ENCODE data around the gene DDTL.
"Not testable (repeated sequence)": the region's sequence is repeated elsewhere in the genome, so short reads cannot be mapped to it uniquely, and the experiment has no call there.

DNA sequence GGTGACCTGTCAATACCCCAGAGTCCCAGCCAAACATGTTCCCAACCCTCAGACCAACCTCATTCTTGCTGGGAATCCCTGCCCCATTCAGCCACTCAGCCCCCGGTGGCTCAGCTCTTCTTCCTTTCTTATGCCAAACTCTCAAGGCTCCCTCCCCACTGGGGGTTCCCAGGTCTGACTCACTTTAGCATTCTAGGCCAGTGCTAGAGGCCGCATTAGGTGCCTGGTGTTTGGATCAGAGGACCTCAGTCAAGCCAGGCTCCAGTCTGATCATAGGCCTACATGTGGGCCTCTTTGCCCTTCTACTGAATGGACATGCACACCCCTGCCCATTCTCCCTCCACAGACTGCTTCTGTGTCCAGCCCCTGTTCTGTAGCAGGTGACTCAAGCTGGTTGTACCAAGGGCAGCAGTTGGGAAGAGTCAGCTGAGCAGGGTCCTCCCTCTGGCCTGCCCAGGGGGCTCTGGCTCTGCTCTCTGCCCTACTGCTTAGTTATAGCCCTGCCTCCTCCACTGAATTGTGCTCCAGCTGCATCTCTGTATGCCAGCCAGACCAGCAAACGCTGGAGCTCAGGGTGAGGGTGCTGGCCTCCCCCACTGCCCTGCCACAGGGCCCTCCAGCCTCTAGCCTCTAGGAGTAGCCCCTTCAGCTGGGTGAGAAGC is 23.0 kb downstream of the DDTL start:
- TF ChIP-seq, protein P1, sequence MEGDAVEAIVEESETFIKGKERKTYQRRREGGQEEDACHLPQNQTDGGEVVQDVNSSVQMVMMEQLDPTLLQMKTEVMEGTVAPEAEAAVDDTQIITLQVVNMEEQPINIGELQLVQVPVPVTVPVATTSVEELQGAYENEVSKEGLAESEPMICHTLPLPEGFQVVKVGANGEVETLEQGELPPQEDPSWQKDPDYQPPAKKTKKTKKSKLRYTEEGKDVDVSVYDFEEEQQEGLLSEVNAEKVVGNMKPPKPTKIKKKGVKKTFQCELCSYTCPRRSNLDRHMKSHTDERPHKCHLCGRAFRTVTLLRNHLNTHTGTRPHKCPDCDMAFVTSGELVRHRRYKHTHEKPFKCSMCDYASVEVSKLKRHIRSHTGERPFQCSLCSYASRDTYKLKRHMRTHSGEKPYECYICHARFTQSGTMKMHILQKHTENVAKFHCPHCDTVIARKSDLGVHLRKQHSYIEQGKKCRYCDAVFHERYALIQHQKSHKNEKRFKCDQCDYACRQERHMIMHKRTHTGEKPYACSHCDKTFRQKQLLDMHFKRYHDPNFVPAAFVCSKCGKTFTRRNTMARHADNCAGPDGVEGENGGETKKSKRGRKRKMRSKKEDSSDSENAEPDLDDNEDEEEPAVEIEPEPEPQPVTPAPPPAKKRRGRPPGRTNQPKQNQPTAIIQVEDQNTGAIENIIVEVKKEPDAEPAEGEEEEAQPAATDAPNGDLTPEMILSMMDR (conservative IDR thresholded peaks at IDR 0.05; ENCODE audit: low read length) = not testable (repeated sequence)
- not testable (repeated sequence) for TF ChIP-seq EZH2phosphoT487 (IDR thresholded peaks at IDR 0.05; ENCODE audit: borderline replicate concordance)

Measured in Loucy (cell line).